NCI-H524 (cell line): ENCODE measurements around the gene RBM43.

Experiments used
- DNase-seq, 2 experiments: peaks; one replicate each; lab custom pipeline; 2025; lab: John Stamatoyannopoulos, UW

Gene RBM43

GRCh38 chr2:151217343-151217742 is 44.3 kb downstream of the RBM43 start:
- peak in 1 of 2 experiments; percentile 30 for DNase-seq

- DNase-seq, result no peak
Measured at GRCh38 chr2:151207100-151207499, 54.6 kb downstream of the RBM43 start.

GRCh38 chr2:151206446-151206968 is 55.2 kb downstream of the RBM43 start:
- no peak for DNase-seq

- no peak for DNase-seq
Measured at GRCh38 chr2:151205571-151205970, 56.1 kb downstream of the RBM43 start.

- DNase-seq, result no peak
Measured at GRCh38 chr2:151204756-151205155, 56.9 kb downstream of the RBM43 start.

- no peak for DNase-seq
Measured at GRCh38 chr2:151200844-151201243, 60.8 kb downstream of the RBM43 start.

- no peak for DNase-seq
Measured at GRCh38 chr2:151200277-151200676, 61.4 kb downstream of the RBM43 start.

- no peak for DNase-seq
Measured at GRCh38 chr2:151198645-151199044, 63.0 kb downstream of the RBM43 start.
